Pulmonary artery endothelial cell (primary cell): ENCODE measurements around the gene GOLT1A. TPM values are rescaled to one million over a fixed set of nuclear protein-coding genes. Genes with fewer than 3 reads are reported as not detected.

Source experiments
- DNase-seq: peaks from one replicate; pipeline ENCODE4 v3.0.0-alpha.2; 2011; ENCODE audit warnings: low read depth, low spot score
- total RNA-seq: library from RNA; depleted of rRNA; stranded (reverse); fragments of >200 nt; gene quantifications from 2 replicates; pipeline ENCODE4 v1.2.3, GENCODE V29; 2014

Gene GOLT1A
- total RNA-seq, 1 donor from 2014 or later: not detected

DNA sequence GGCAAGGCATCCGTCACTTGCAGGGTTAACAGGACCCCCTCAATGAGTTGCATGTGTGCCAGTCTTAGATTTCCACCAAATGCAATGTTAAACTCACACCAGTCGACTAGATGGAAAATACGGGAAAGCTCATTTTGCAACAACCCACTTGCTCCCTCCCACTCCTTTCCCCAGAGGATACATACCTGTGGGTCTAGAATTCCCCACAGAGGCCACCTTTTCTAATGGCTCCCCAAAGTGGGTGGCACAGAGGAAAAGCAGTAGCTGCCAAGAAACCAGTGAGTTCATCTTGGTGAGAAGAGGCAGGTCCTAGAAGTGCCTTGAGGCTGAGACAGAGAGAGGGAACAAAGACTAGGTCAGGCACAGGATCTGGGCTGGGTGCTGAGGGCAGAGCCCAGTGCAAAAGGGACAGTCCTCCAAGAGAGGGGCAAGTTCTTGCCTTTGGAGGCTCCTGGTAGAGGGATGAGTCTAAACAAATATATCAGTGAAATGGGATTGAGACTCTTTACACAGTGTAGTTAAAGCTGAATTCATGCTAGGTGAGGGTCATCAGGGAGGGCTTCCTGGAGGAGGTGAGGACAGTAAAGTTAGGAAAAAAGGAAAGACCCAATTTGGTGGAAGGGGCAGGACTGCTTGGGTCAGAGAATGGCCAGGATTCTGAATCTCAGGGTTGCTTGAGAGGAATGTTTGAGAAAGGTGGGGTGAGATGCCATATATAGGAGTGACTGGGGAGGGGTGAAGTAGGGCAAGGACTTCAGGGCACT is 21.0 kb downstream of the GOLT1A start:
- no peak for DNase-seq

DNA sequence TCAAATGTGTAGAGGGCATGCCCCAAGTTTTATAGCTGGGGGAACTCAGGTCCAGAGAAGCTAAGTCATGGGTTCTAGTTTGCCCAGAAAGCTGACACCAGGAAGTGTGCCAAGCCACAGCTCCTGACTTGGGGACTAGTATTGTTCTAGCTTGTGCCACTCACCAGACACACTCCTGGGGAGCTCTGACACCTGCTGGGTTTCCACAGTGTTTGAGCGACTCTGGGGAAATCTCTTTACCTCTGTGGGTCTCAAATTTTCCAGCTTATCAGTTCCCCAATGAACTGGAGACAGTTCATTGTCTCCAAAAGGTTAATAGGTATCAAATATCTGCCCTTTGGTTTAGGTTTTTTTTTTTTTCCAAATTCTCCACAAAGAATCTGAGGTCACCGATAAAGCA is 21.7 kb downstream of the GOLT1A start:
- no peak for DNase-seq

- DNase-seq: no peak
Measured at GRCh38 chr1:204191456-204191855, 22.3 kb downstream of the GOLT1A start.

DNA sequence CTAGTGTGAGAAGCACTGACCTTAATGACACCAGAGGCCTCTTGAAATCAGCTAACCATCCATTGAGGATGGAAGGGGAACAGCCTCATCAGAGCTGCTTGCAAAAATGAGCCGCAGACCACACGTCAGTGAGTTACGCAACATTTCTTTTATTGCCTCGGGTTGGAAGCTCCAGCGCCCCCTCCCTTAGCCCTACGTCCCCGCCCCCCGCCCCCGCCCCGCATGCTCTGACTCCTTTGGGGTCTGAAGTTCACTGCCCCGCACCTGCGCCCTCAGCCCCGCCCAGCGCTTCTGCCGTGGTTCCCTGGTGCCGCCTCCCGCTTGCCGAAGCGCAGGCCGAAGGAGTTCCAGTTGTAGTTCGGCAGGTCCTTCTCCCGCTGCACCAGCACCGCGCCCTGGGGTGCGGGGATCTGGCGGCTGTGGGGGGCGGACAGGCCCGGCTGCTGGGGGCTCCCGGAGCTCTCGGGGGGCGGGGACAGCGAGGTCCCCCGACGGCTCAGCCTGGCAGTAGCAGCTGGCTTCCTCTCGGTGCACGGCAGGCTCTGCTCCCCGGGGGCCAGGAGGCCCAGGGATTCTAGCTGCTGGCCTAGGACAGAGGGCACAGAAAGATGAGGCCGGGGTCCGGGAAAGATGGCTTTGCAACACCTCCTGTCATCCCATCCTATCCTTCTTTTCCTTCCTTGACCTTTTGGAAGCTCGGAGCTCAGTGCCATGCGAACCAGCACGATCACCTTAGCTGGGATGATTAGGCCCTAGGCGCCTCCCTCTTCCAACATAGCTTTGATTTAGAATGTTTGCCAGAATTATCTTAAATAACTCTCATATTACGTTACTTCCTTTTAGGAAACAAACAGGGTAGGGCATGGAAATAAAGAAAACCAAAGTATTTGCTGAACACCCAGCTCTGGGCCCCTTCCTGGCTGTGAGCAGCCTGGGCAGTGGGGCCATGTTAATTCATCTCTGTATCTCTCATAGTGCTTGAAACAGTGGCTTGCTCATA is 23.3 kb downstream of the GOLT1A start:
- DNase-seq: peak; percentile 64

DNA sequence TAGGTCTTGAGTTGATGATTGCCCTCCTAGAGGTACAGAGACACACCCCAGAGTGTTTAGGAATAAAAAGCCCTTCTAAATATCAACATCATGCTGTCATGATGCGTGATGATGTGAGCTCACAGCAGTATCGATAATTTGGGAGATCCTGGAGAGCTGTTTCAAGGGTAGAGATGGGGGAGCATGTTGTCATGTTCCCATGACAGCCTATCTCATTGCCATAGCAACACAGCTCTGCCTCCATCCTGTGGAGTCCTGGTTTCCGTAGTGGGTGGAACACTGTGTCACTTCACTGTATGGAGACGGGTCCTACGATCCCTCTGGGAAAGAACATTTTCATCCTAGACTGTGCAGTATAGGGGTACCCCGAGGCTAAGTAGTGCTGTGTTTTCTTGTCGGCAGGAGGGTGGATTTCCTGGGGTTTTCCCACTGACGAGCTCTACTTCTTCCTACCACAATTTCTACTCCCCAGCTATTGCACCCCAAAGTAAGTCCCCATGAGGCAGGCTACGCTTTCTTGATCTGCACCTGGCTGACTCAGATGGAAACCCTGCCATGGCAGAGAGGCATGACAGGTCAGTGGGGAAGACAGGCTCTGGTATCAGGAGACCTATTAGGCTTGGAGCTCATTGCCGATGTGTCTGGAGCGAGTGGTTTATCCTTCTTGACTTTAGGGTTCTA is 24.7 kb downstream of the GOLT1A start:
- no peak for DNase-seq

- DNase-seq: no peak
Measured at GRCh38 chr1:204186597-204186996, 27.2 kb downstream of the GOLT1A start.

- DNase-seq: no peak
Measured at GRCh38 chr1:204181116-204181515, 32.7 kb downstream of the GOLT1A start.

GRCh38 chr1:204180133-204180532 is 33.7 kb downstream of the GOLT1A start:
- DNase-seq: no peak

GRCh38 chr1:204178487-204179281 is 35.1 kb downstream of the GOLT1A start:
- DNase-seq: no peak

DNA sequence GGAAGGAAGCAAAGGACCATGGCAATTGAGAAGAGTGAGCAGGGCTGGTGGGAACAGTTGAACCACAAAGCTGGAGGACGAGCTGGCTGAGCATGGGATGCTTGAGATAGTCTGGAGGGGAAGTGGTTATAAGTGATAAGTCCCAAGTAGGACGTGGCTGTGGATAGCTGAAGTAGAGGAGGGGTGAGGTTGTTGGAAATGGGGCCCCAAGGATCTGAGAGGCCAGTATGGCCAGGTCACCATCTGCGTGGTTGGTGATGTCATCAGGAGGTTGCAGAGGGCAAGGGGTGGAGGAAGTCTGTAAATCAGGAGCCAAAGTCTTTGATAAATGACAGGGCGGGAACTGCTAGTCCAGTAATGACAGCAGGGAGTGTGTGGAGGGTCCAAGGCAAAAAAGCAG is 36.7 kb downstream of the GOLT1A start:
- DNase-seq: no peak

- no peak for DNase-seq
Measured at GRCh38 chr1:204176049-204176448, 37.7 kb downstream of the GOLT1A start.

- DNase-seq: no peak
Measured at GRCh38 chr1:204174958-204175357, 38.8 kb downstream of the GOLT1A start.

DNA sequence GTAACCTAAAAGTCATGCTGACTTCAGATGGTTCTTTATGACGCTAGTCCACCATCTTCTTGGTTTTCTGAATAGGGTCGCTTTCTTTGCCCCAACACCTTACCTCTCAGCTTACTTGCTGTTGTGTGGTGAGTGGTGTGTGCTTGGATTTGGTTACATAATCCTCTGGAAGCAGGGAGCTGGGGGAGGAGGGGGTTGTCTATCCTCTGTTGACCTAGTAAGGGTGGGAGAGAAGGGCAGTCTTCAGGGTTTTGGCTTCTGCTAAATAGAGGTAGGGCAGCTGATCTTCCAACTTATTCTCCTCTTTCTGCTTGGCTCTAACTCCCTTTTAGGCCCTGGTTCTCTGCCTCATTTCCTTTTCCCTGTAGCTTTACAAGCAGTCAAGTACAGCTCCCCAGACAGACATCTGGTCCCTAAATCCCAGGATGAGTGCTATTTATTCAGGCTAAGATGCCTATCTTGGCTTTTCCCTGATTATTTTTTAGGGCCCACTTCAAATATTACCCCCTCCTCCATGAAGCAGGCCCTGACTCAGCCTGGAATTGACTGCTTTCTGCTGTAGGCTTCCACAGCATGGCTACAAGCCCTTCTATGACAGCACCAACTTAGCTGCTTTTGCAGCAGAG is 41.3 kb downstream of the GOLT1A start:
- no peak for DNase-seq

DNA sequence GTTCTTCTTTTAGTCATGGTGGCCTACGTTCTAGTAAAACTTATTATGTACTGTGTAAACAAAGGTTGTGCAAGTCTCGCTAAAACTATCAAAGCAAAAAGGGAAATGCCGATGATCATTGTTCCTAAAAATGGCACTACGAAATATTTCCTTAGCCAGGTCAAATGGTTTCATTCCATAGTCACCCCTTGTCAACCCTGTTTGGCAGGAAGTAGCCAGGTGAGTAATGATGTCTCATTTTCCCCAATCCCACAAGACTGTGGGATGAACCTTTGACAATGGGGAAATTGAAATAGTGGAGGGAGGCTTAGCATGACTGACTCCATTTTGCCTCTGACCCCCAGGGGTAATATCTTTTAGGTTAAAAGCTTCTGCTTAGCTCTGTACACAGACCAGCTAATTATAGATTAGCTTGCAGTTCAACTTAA is 42.0 kb downstream of the GOLT1A start:
- peak; percentile 48 for DNase-seq

GRCh38 chr1:204170494-204171155 is 43.2 kb downstream of the GOLT1A start:
- no peak for DNase-seq

GRCh38 chr1:204169858-204170257 is 43.9 kb downstream of the GOLT1A start:
- DNase-seq: no peak

DNA sequence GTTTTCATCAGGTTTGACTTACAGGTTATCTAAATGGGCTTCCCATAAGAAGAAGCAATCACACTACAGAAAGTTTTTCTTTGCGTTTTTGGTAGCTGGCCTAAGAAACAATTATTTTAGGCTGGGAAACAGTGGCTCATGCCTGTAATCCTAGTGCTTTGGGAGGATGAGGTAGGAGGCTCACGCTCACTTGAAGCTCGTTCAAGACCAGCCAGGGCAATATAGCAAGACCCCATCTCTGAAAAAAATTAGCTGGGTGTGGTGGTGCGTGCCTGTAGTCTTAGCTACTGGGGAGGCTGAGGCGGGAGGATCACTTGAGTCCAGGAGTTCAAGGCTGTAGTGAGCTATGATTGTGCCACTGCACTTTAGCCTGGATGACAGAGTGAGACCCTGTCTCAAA is 46.1 kb downstream of the GOLT1A start:
- no peak for DNase-seq

- DNase-seq: no peak
Measured at GRCh38 chr1:204166219-204166618, 47.6 kb downstream of the GOLT1A start, which contains the start of gene REN. TSS of gene REN (minus strand) at chr1:204166337. CDS start at chr1:204166293, 44 bp downstream.

GRCh38 chr1:204162494-204163074 is 51.2 kb downstream of the GOLT1A start:
- no peak for DNase-seq
